HepG2 (cell line): ENCODE results near the gene ARHGAP35. TPM values are rescaled to one million over a fixed set of nuclear protein-coding genes. Genes with fewer than 3 reads are reported as not detected.

Experiments
- ATAC-seq: fragments of 200-7000 bp; cut with Tn5 transposase; 3 replicates; pipeline ENCODE4 v1.9.1; 2020; ENCODE audit warnings: mild to moderate bottlenecking, moderate library complexity
- BruUV-seq: library from RNA; stranded (reverse); fragments of 400-500 nt; replicated peaks from 2 replicates; lab custom pipeline; 2021; lab: Mats Ljungman, UMichigan
- CTCF ChIA-PET: fragments of 300-600 bp; formaldehyde crosslinking; extraction: SDS; loops from one replicate; lab custom pipeline; 2021; ENCODE audit warnings: low total read pairs, inconsistent platforms, low intra/inter-chr PET ratio; lab: Yijun Ruan, JAX
- POLR2A ChIA-PET: fragments of 350-600 bp; sonication (Branson Sonifier 250); formaldehyde crosslinking; loops from one replicate; lab custom pipeline; 2020; ENCODE audit warnings: antibody characterized with exemption, inconsistent platforms; lab: Yijun Ruan, JAX
- DNase-seq: peaks from one replicate; pipeline ENCODE4 v3.0.0-alpha.2; 2015; ENCODE audit warnings: low spot score
- FAIRE-seq: peaks from 3 replicates; lab custom pipeline; 2011; peaks lifted over from hg19 to GRCh38; lab: Jason Lieb, UNC
- H2AFZ ChIP-seq: one replicate; pipeline ENCODE4 v1.6.1; 2011; ENCODE audit warnings: low read length, inconsistent platforms
- H3K27ac ChIP-seq: fragments of 300-600 bp; 3 replicates; pipeline ENCODE4 v1.8.0; 2011; ENCODE audit warnings: mixed run types, mild to moderate bottlenecking, mixed read lengths, low read length, inconsistent platforms; ENCODE audit not compliant: insufficient read depth; ENCODE audit errors: extremely low read length
- H3K27me3 ChIP-seq, 2 experiments: fragments of 200-600 bp in 1 of 2; 2 replicates in 1 of 2; 3 replicates in 1 of 2; pipeline versions ENCODE4 v1.6.0 to v1.8.0; 2011; ENCODE audit warnings: low read length in 2 of 2, mild to moderate bottlenecking in 2 of 2, moderate library complexity in 2 of 2, inconsistent platforms in 1 of 2; ENCODE audit not compliant: insufficient read depth in 2 of 2, control insufficient read depth in 1 of 2
- H3K36me3 ChIP-seq, 2 experiments: fragments of 200-600 bp in 1 of 2; replicated peaks in 1 of 2; 2 replicates in 1 of 2; 3 replicates in 1 of 2; pipeline versions ENCODE4 v1.5.1 to v1.8.0; 2011; ENCODE audit warnings: low read length in 2 of 2, inconsistent platforms in 1 of 2; ENCODE audit not compliant: insufficient read depth in 2 of 2, control insufficient read depth in 1 of 2
- H3K4me1 ChIP-seq: 2 replicates; pipeline ENCODE4 v1.5.1; 2012; ENCODE audit warnings: low read length, inconsistent platforms; ENCODE audit not compliant: insufficient read depth
- H3K4me2 ChIP-seq: 2 replicates; pipeline ENCODE4 v1.6.0; 2011; ENCODE audit warnings: low read depth, low read length, inconsistent platforms
- H3K4me3 ChIP-seq, 3 experiments: fragments of 200-600 bp in 1 of 3; sonication (generic), shearing (Covaris generic) in 1 of 3; replicated peaks in 1 of 3; 2 replicates each; pipeline ENCODE4 v1.5.1; 2011 to 2016; ENCODE audit warnings: low read length in 3 of 3, inconsistent platforms in 2 of 3, low read depth in 2 of 3, mild to moderate bottlenecking in 2 of 3, control low read depth in 1 of 3, mixed read lengths in 1 of 3; ENCODE audit not compliant: insufficient read depth in 1 of 3
- H3K79me2 ChIP-seq: one replicate; pipeline ENCODE4 v1.6.1; 2011; ENCODE audit warnings: low read length, inconsistent platforms; ENCODE audit not compliant: insufficient read depth
- H3K9ac ChIP-seq: 2 replicates; pipeline ENCODE4 v1.6.0; 2011; ENCODE audit warnings: mild to moderate bottlenecking, low read depth, low read length, inconsistent platforms; ENCODE audit not compliant: insufficient read depth
- H3K9me3 ChIP-seq: 2 replicates; pipeline ENCODE4 v1.5.1; 2012; ENCODE audit warnings: mild to moderate bottlenecking, low read length
- H4K20me1 ChIP-seq: 2 replicates; pipeline ENCODE4 v1.6.0; 2011; ENCODE audit warnings: inconsistent platforms, mild to moderate bottlenecking, low read length, moderate library complexity; ENCODE audit not compliant: insufficient read depth
- CREM ChIP-seq, 2 experiments: sonication (generic) in 1 of 2; formaldehyde crosslinking in 1 of 2; IDR thresholded peaks; 2 replicates each; pipeline versions ENCODE4 v1.4.0 to v1.6.1; 2016 to 2020; ENCODE audit warnings: antibody characterized with exemption in 1 of 2, mild to moderate bottlenecking in 1 of 2, missing genetic modification reagents in 1 of 2
- FOXP1 ChIP-seq, 2 experiments: fragments of 450-650 bp in 1 of 2; IDR thresholded peaks; 2 replicates each; pipeline ENCODE4 v1.6.1; 2017 to 2018; ENCODE audit warnings: antibody characterized with exemption in 1 of 2
- KDM4B ChIP-seq: sonication (generic); formaldehyde crosslinking; IDR thresholded peaks from 2 replicates; pipeline ENCODE4 v1.4.0; 2020; ENCODE audit warnings: missing genetic modification reagents
- MED8 ChIP-seq: sonication (generic); formaldehyde crosslinking; IDR thresholded peaks from 2 replicates; pipeline ENCODE4 v1.8.1; 2023; ENCODE audit warnings: mild to moderate bottlenecking, missing genetic modification reagents; ENCODE audit not compliant: insufficient replicate concordance
- NCOR1 ChIP-seq: fragments of 200-600 bp; sonication (generic); IDR thresholded peaks from 2 replicates; pipeline ENCODE4 v1.7.0; 2017; ENCODE audit warnings: antibody characterized with exemption, low read length, borderline replicate concordance
- RFXAP ChIP-seq: sonication (generic); formaldehyde crosslinking; IDR thresholded peaks from 2 replicates; pipeline ENCODE4 v1.4.0; 2020; ENCODE audit warnings: missing genetic modification reagents, borderline replicate concordance
- SAP130 ChIP-seq: IDR thresholded peaks from 2 replicates; pipeline ENCODE4 v1.6.1; 2016; ENCODE audit warnings: low read depth
- SMARCC2 ChIP-seq: fragments of 450-650 bp; IDR thresholded peaks from 2 replicates; pipeline ENCODE4 v1.6.1; 2017; ENCODE audit warnings: antibody characterized with exemption, mild to moderate bottlenecking
- YEATS2 ChIP-seq: sonication (generic); formaldehyde crosslinking; IDR thresholded peaks from 2 replicates; pipeline ENCODE4 v1.4.0; 2020; ENCODE audit warnings: missing genetic modification reagents, borderline replicate concordance
- ZHX2 ChIP-seq, 2 experiments: sonication (generic) in 1 of 2; formaldehyde crosslinking in 1 of 2; IDR thresholded peaks; 2 replicates each; pipeline versions ENCODE4 v1.6.1 to v1.9.0; 2014 to 2022; ENCODE audit warnings: antibody characterized with exemption in 1 of 2, borderline replicate concordance in 1 of 2, inconsistent platforms in 1 of 2, low read depth in 1 of 2, missing genetic modification reagents in 1 of 2
- ZNF616 ChIP-seq: sonication (generic); formaldehyde crosslinking; IDR thresholded peaks from 2 replicates; pipeline ENCODE4 v1.5.0; 2020; ENCODE audit warnings: low read depth, mild to moderate bottlenecking, missing genetic modification reagents
- ZNF619 ChIP-seq: sonication (generic); formaldehyde crosslinking; IDR thresholded peaks from 2 replicates; pipeline ENCODE4 v1.4.0; 2020; ENCODE audit warnings: mild to moderate bottlenecking, missing genetic modification reagents
- ZNF879 ChIP-seq: sonication (generic); formaldehyde crosslinking; IDR thresholded peaks from 2 replicates; pipeline ENCODE4 v1.8.1; 2023; ENCODE audit warnings: missing genetic modification reagents
- WGBS: methylation state at CpG from one replicate; pipeline ENCODE4 v1.1.6; 2017; ENCODE audit warnings: low lambda C conversion rate; 5-methylcytosine and 5-hydroxymethylcytosine counted together
- in situ Hi-C: cut with HindIII; loops from 2 replicates; pipeline ENCODE4 v1.10.0; 2017; ENCODE audit warnings: low pct_unique_long_range_greater_than_20kb; ENCODE audit not compliant: extremely low pct_ligation_motif_present
- intact Hi-C: fragments of 100-400 bp; cut with micrococcal nuclease; formaldehyde crosslinking; loops from one replicate; pipeline ENCODE4 v1.10.0; 2022; ENCODE audit not compliant: unreplicated experiment
- polyA plus RNA-seq, 8 experiments: library from polyadenylated mRNA; depleted of rRNA in 3 of 8; stranded (reverse) in 7 of 8; unstranded in 1 of 8; fragments of >200 nt; fragmentation: Illumina TruSeq in 4 of 8; extraction: Trizol in 4 of 8; gene quantifications; 2 replicates each; pipeline versions ENCODE4 v1.2.1 to v1.2.3, GENCODE V29; 2011 to 2016; ENCODE audit warnings: low read depth in 4 of 8, missing spikeins in 1 of 8, mixed read lengths in 1 of 8; ENCODE audit not compliant: insufficient read depth in 1 of 8
- total RNA-seq, 5 experiments: library from RNA; depleted of rRNA; stranded (reverse); fragments of >200 nt; fragmentation: Illumina TruSeq; extraction: Trizol; gene quantifications; 2 replicates each; pipeline ENCODE4 v1.2.3, GENCODE V29; 2016; ENCODE audit warnings: low read depth in 1 of 5
- TF ChIP-seq, protein P1 (sequence below): sonication (generic); formaldehyde crosslinking; IDR thresholded peaks from 2 replicates; pipeline ENCODE4 v1.5.0; 2020; ENCODE audit warnings: missing genetic modification reagents

Gene ARHGAP35
- total and polyA plus RNA-seq, 2 of the 13 experiments (the other 11 are each of a cell fraction or from before 2014, with no cell fraction given), result 30.1 to 30.2 TPM

DNA sequence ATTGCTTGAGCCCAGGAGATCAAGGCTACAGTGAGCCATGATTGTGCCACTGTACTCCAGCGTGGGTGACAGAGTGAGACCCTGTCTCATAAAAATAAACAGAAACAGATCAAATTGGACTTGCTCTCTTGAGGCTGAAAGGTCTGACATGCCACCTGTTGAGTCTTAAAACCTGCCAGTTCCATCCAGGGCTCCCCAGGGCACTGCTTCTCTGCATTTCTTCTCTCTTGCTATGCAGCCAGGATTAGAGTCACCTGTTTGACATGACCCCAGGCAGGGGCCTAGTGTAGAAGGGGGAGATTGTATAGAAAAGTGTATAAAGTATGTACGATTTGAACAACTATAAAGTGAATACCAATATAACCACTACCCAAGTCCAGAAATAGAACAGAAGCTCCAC, 45.4 kb downstream of the ARHGAP35 start:
- H2AFZ ChIP-seq, result no peak overlapping the region
- H3K4me1 ChIP-seq, result peaks cover 49% of the 10 kb centered on the region
- H3K27ac ChIP-seq, result no peak overlapping the region
- in situ Hi-C loops, result no loop called here
- POLR2A ChIA-PET, result no interaction called here
- no peaks in the 10 kb centered on the region for H3K9me3 ChIP-seq
- no peak for FAIRE-seq
- H3K4me2 ChIP-seq, result no peak overlapping the region
- intact Hi-C loops, result no loop called here
- CTCF ChIA-PET, result no interaction called here
- no peaks in the 10 kb centered on the region for H3K27me3 ChIP-seq
- H4K20me1 ChIP-seq, result peaks cover 38% of the 10 kb centered on the region
- no peak overlapping the region for H3K4me3 ChIP-seq
- BruUV-seq, result no TSS peak
- peaks cover 83% of the 10 kb centered on the region for H3K79me2 ChIP-seq
- DNase-seq, result no peak
- no peak overlapping the region for H3K9ac ChIP-seq
- 92% methylated on average over 2 of the region's 2 CpGs for WGBS
- ATAC-seq, result no peak
- H3K36me3 ChIP-seq, result no peaks in the 10 kb centered on the region; a peak in 1 of 5 replicates
- TF ChIP-seq SMARCC2 (no peak), ZNF879 (CRISPR knock-in tag) (no peak), YEATS2 (CRISPR knock-in tag) (no peak), CREM (IDR thresholded peaks at IDR 0.05) (no peak), CREM (CRISPR knock-in tag; IDR thresholded peaks at IDR 0.05) (no peak), MED8 (CRISPR knock-in tag) (no peak), FOXP1 (IDR thresholded peaks at IDR 0.05) (no peak), FOXP1 (CRISPR knock-in tag; IDR thresholded peaks at IDR 0.05) (no peak), KDM4B (CRISPR knock-in tag) (no peak), ZNF619 (CRISPR knock-in tag) (no peak), RFXAP (no peak), SAP130 (CRISPR knock-in tag) (no peak), ZNF616 (CRISPR knock-in tag) (no peak), ZHX2 (IDR thresholded peaks at IDR 0.05; ENCODE audit: low read depth) (no peak), ZHX2 (CRISPR knock-in tag; IDR thresholded peaks at IDR 0.05; ENCODE audit: borderline replicate concordance) (no peak), NCOR1 (no peak)
- TF ChIP-seq, protein P1, sequence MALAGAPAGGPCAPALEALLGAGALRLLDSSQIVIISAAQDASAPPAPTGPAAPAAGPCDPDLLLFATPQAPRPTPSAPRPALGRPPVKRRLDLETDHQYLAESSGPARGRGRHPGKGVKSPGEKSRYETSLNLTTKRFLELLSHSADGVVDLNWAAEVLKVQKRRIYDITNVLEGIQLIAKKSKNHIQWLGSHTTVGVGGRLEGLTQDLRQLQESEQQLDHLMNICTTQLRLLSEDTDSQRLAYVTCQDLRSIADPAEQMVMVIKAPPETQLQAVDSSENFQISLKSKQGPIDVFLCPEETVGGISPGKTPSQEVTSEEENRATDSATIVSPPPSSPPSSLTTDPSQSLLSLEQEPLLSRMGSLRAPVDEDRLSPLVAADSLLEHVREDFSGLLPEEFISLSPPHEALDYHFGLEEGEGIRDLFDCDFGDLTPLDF, result no peak
